Testis (tissue), 2 donors: ENCODE results near the gene VEGFA.

ENCODE experiments used
- CTCF ChIP-seq, 3 experiments: fragments of 450-650 bp in 2 of 3; fragments of 200-600 bp in 1 of 3; sonication (generic) in 1 of 3; IDR thresholded peaks; one replicate each; pipeline ENCODE4 v1.5.1; 2016 to 2019; ENCODE audit warnings: antibody characterized with exemption in 3 of 3, mild to moderate bottlenecking in 2 of 3, moderate library complexity in 1 of 3
- POLR2A ChIP-seq: fragments of 450-650 bp; IDR thresholded peaks from one replicate; pipeline ENCODE4 v1.6.1; 2017; ENCODE audit warnings: antibody characterized with exemption, mild to moderate bottlenecking, moderate library complexity

GRCh38 chr6:43747784-43748183 is 22.2 kb upstream of the VEGFA start:
- TF ChIP-seq CTCF (IDR thresholded peaks at IDR 0.05), result no peak
- no peak for TF ChIP-seq POLR2A
